ENCODE data around the gene ADCY10.

The ADCY10 gene

GRCh38 chr1:167772436-167772835 is 141.5 kb downstream of the ADCY10 start:
- no peak for DNase-seq (ENCODE audit: extremely low read depth, low read depth)
- TF ChIP-seq, protein P1, sequence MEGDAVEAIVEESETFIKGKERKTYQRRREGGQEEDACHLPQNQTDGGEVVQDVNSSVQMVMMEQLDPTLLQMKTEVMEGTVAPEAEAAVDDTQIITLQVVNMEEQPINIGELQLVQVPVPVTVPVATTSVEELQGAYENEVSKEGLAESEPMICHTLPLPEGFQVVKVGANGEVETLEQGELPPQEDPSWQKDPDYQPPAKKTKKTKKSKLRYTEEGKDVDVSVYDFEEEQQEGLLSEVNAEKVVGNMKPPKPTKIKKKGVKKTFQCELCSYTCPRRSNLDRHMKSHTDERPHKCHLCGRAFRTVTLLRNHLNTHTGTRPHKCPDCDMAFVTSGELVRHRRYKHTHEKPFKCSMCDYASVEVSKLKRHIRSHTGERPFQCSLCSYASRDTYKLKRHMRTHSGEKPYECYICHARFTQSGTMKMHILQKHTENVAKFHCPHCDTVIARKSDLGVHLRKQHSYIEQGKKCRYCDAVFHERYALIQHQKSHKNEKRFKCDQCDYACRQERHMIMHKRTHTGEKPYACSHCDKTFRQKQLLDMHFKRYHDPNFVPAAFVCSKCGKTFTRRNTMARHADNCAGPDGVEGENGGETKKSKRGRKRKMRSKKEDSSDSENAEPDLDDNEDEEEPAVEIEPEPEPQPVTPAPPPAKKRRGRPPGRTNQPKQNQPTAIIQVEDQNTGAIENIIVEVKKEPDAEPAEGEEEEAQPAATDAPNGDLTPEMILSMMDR (IDR thresholded peaks at IDR 0.05; ENCODE audit: low read depth, low read length), result no peak

DNA sequence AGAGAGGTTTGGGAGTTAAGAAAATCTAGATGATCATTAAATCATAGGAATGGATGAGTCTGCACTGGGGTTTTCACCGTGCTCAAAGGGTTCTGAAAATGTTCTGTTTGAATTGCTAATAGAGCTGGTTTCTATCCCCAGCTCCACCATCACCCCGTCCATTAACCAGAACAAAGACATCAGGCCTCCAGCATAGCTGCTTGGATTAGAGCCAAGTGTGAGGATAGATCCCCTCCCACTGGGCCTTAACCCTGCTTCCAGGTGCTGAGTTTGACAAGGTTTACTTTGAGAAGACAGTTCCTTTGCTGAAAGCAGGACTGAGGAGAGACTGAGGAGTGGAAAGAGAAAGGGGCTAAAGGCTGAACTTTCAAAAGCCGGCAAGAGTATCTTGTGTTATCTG is 143.8 kb downstream of the ADCY10 start:
- no peak for DNase-seq (ENCODE audit: extremely low read depth, low read depth)
- TF ChIP-seq, protein P1 (IDR thresholded peaks at IDR 0.05; ENCODE audit: low read depth, low read length), result no peak

- DNase-seq (ENCODE audit: extremely low read depth, low read depth), result no peak
- TF ChIP-seq, protein P1 (IDR thresholded peaks at IDR 0.05; ENCODE audit: low read depth, low read length), result no peak
These were observed 146.2 kb downstream of the ADCY10 start for GRCh38 chr1:167767761-167768160.

DNA sequence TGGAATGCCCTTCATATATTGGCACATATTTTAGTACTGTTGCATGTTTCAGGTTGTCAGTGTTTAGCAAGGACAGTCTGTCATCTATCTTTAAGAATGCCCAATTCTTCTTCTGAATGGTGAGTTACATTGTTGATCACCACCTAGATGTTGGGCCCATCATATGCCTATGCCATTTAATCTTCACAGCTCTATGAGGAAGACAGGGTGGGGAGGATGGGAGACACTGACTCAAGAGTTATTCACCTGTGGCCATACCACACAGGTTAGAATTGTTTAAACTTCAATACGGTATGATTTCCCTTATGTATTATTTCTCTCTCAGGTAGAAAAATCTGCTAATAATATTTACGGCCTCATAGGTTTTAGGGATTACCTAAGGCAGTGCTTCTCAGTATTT is 147.4 kb downstream of the ADCY10 start:
- TF ChIP-seq, protein P1 (IDR thresholded peaks at IDR 0.05; ENCODE audit: low read depth, low read length), result no peak
- DNase-seq (ENCODE audit: extremely low read depth, low read depth), result no peak

GRCh38 chr1:167765496-167765895 is 148.4 kb downstream of the ADCY10 start:
- no peak for DNase-seq (ENCODE audit: extremely low read depth, low read depth)
- TF ChIP-seq, protein P1 (IDR thresholded peaks at IDR 0.05; ENCODE audit: low read depth, low read length), result no peak

- TF ChIP-seq, protein P1 (IDR thresholded peaks at IDR 0.05; ENCODE audit: low read depth, low read length), result no peak
- no peak for DNase-seq (ENCODE audit: extremely low read depth, low read depth)
These were observed 149.2 kb downstream of the ADCY10 start for GRCh38 chr1:167764458-167765330.

- no peak for DNase-seq (ENCODE audit: extremely low read depth, low read depth)
These were observed 150.3 kb downstream of the ADCY10 start for GRCh38 chr1:167763525-167764220.

More at GRCh38 chr1:167763525-167764220, 150.3 kb downstream of the ADCY10 start:
- TF ChIP-seq, protein P1 (IDR thresholded peaks at IDR 0.05; ENCODE audit: low read depth, low read length), result no peak
